ENCODE data around the gene KLF18.

Gene KLF18

DNA sequence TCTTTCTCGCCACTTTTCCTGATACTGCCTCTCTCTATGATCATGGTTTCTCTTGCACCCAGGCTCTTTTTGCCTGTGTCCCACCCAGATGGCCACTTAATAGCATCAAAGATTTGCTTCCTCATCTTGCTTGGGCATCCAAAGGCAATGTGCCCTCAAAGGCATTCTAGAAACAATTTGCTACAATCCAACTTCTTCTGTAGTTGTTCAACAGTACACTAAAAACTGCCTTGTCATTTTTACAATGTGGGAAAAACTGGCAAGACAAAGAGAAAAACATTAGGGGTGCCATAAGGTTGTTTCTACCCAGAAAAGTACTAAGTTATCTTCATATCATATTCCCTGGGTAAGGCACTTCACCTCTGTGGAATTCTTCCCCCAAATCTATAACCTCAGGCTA lies 16.5 kb upstream of the KLF18 start:
- no peak overlapping the region for H3K4me3 ChIP-seq (ENCODE audit: low read depth, low read length)
- no peak for DNase-seq (ENCODE audit: low read depth)
- in situ Hi-C loops (cut with HindIII; ENCODE audit: low sequenced_read_pairs) = no loop called here
- TF ChIP-seq CTCF (IDR thresholded peaks at IDR 0.05; ENCODE audit: low read depth, low read length, missing control alignments) = no peak

- no peak for DNase-seq (ENCODE audit: low read depth)
- no peak overlapping the region for H3K4me3 ChIP-seq (ENCODE audit: low read depth, low read length)
- in situ Hi-C loops (cut with HindIII; ENCODE audit: low sequenced_read_pairs) = no loop called here
- TF ChIP-seq CTCF (IDR thresholded peaks at IDR 0.05; ENCODE audit: low read depth, low read length, missing control alignments) = no peak
These were observed 12.6 kb upstream of the KLF18 start for GRCh38 chr1:44154049-44154448.

DNA sequence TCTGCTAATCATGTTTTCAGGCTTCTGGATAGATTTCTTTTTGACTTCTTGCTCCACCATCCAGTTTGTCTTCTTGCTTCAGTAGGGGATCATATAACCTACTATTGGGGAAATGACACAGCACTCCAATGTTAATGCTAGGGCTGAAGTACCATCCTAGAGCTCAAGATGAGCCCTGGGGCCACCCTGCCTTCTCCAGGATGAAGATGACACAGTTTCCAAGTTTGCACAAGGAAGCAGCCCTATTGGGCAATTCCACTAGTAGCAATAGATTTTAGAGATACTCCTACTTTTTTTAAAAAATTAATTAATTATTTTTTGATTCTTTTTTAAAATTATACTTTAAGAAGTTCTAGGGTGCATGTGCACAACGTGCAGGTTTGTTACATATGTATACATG lies 11.3 kb upstream of the KLF18 start:
- H3K4me3 ChIP-seq (ENCODE audit: low read depth, low read length) = no peak overlapping the region
- no peak for DNase-seq (ENCODE audit: low read depth)
- in situ Hi-C loops (cut with HindIII; ENCODE audit: low sequenced_read_pairs) = no loop called here
- TF ChIP-seq CTCF (IDR thresholded peaks at IDR 0.05; ENCODE audit: low read depth, low read length, missing control alignments) = no peak

GRCh38 chr1:44151808-44152207 lies 10.4 kb upstream of the KLF18 start:
- no peak for DNase-seq (ENCODE audit: low read depth)
- no peak overlapping the region for H3K4me3 ChIP-seq (ENCODE audit: low read depth, low read length)
- in situ Hi-C loops (cut with HindIII; ENCODE audit: low sequenced_read_pairs) = no loop called here
- TF ChIP-seq CTCF (IDR thresholded peaks at IDR 0.05; ENCODE audit: low read depth, low read length, missing control alignments) = no peak

DNA sequence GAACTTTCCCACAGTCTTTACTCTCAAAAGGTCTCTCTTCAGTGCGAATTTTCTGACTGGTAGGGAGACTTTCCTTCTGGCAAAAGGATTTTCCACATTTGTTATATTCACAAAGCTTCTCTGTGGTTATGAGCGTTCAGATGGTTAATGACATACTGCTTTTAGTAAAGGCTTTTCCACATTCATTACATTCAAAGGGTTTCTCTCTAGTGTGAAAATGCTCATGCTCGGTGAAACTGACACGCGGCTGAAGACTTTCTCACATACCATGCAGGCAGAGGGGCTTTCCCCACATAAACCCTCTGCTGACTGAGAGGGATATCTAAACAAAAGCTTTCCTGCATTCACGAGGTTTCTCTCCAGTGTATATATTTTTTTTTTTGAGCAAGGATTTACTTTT lies 9.9 kb upstream of the KLF18 start:
- DNase-seq (ENCODE audit: low read depth) = no peak
- in situ Hi-C loops (cut with HindIII; ENCODE audit: low sequenced_read_pairs) = no loop called here
- TF ChIP-seq CTCF (IDR thresholded peaks at IDR 0.05; ENCODE audit: low read depth, low read length, missing control alignments) = no peak
- no peak overlapping the region for H3K4me3 ChIP-seq (ENCODE audit: low read depth, low read length)

GRCh38 chr1:44147582-44147981 lies 6.2 kb upstream of the KLF18 start:
- H3K4me3 ChIP-seq (ENCODE audit: low read depth, low read length) = no peak overlapping the region
- no peak for TF ChIP-seq CTCF (IDR thresholded peaks at IDR 0.05; ENCODE audit: low read depth, low read length, missing control alignments)
- no peak for DNase-seq (ENCODE audit: low read depth)
- in situ Hi-C loops (cut with HindIII; ENCODE audit: low sequenced_read_pairs) = no loop called here
